Measurements from ENCODE around the gene ZNF790. TPM values are rescaled to one million over a fixed set of nuclear protein-coding genes. Genes with fewer than 3 reads are reported as not detected.

Gene ZNF790
- total and polyA plus RNA-seq, 2 of the 8 experiments (the other 6 are each of a cell fraction or from before 2014, with no cell fraction given): 1.7 to 7.2 TPM

DNA sequence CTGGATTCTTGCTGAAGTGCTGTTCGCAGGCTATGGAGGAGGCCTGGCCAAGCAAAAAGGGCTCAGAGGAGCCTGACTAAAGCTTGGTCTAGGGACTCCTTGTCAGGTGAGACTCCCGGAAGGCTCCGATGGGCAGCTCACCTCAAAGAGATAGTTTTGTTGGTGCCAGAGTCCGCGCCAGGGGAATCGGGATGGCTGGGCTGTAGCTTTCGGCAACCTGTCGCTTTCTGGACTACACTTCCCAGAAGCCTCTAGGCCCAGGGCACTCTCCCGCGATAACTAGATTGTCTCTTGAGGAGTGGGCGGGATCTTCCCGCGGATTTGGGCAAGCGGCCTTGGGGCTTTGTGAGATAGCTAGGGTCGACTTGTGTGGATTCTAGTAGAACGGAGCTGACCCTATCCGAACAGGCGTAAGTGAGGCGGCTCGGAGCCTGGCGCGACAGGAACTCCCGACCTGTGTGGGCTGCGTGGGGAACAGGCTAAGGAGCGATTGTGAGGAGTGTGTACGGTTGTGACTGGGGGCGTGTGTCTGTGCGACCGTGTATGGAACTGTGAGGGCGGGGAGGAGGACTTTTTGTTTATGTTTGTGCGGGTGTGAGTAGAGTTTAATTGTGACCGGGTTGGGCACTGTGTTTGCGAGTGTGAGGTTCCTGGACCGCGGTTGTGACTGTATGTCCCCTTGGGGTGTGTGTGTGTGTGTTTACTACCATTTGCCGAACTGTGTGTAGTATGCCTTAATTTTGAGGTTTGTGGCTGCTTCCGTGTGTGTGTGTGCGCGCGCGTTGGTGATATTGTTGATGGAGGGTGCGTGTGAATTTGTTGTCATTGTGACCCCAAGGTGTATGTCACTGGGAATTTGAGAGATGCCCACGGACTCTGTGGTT lies 12.6 kb upstream of the ZNF790 start, which contains the start of gene ZNF345:
TSS of gene ZNF345 (plus strand) at position 318 of the 884 bp plus-strand sequence. CDS start 25,955 bp downstream, outside the sequence.
- peak within 1 kb of the TSS; percentile 93 to 100 for H3K4me2 ChIP-seq (ENCODE audit: insufficient read depth in 1 of 2, low read depth in 2 of 2, low read length in 2 of 2)
- H4K5ac ChIP-seq (ENCODE audit: insufficient read length, low read depth, low read length): peak within 1 kb of the TSS; percentile 69
- ChIA-PET POLR2A (ENCODE audit: partially characterized antibody) (interaction anchor here (0.8 to 5.1 kb wide), 14 partner anchors 12 to 367 kb away, joined by 3 to 103 read pairs (median 4); partner anchors contain the start of genes ZNF260, ZNF383, ZNF529 and ZNF566), CTCF (ENCODE audit: partially characterized antibody) (interaction anchor here (1.1 to 2.3 kb wide), 4 partner anchors 11 to 472 kb away, joined by 3 to 14 read pairs (median 4); partner anchors contain the start of genes ZFP14, ZNF260 and ZNF790)
- H4K8ac ChIP-seq (ENCODE audit: extremely low read depth, insufficient read depth, low read length): peak within 1 kb of the TSS; percentile 97; the same call in 1 of the 2 replicates
- H3K4ac ChIP-seq (replicated peaks; ENCODE audit: insufficient read length, low read depth, low read length): no peak within 1 kb of the TSS
- peak within 1 kb of the TSS; percentile 81 for H4K91ac ChIP-seq (replicated peaks; ENCODE audit: insufficient read length, low read length)
- H3K36me3 ChIP-seq (ENCODE audit: control insufficient read depth in 2 of 4, insufficient read depth in 4 of 4, low read length in 3 of 4): peaks cover 2 to 9% (median 6%) of the 10 kb centered on the region in 4 experiments; a peak in 5 of 8 replicates
- H2BK12ac ChIP-seq (ENCODE audit: low read depth, low read length): peak within 1 kb of the TSS; percentile 55; the same call in 1 of the 2 replicates
- H2AFZ ChIP-seq (ENCODE audit: low read length): peak within 1 kb of the TSS; percentile 100
- H3K27ac ChIP-seq (ENCODE audit: low read depth, low read length): peak within 1 kb of the TSS; percentile 85
- H2BK5ac ChIP-seq (ENCODE audit: low read depth, low read length): peak within 1 kb of the TSS; percentile 98
- H3K56ac ChIP-seq (replicated peaks; ENCODE audit: insufficient read length, low read depth, low read length): peak within 1 kb of the TSS; percentile 72
- peaks cover 8% of the 10 kb centered on the region for H3K79me1 ChIP-seq (ENCODE audit: low read depth, low read length)
- peak within 1 kb of the TSS; percentile 78 to 100 (median 94) for H3K9ac ChIP-seq (replicated peaks in 1 of 4; ENCODE audit: extremely low read depth in 1 of 4, low read depth in 3 of 4, low read length in 3 of 4)
- H2AK5ac ChIP-seq (ENCODE audit: low read depth, low read length): peak within 1 kb of the TSS; percentile 28; the same call in 1 of the 2 replicates
- FAIRE-seq (peak; percentile 65), DNase-seq (ENCODE audit: low read depth in 1 of 2, low spot score in 2 of 2) (peak in 1 of 2 experiments; percentile 86)
- peak within 1 kb of the TSS; percentile 89 to 99 (median 96) for H3K4me3 ChIP-seq (ENCODE audit: extremely low read depth in 1 of 4, insufficient read depth in 2 of 4, low read depth in 3 of 4, low read length in 4 of 4)
- H2BK20ac ChIP-seq (ENCODE audit: low read length): no peak within 1 kb of the TSS
- H3K23ac ChIP-seq (ENCODE audit: insufficient read length): no peak within 1 kb of the TSS
- H2BK15ac ChIP-seq (ENCODE audit: low read length): no peak within 1 kb of the TSS
- H3K4me1 ChIP-seq (replicated peaks in 1 of 4; ENCODE audit: control insufficient read depth in 3 of 4, insufficient read depth in 4 of 4, low read length in 3 of 4): peaks cover 0 to 2% (median 0%) of the 10 kb centered on the region in 4 experiments; a peak in 3 of 7 replicates
- no peaks in the 10 kb centered on the region for H3K27me3 ChIP-seq (replicated peaks in 1 of 4; ENCODE audit: control insufficient read depth in 3 of 4, extremely low read depth in 1 of 4, insufficient read depth in 3 of 4, low read length in 3 of 4)
- 2% methylated on average over 43 of the region's 43 CpGs; no CpG with 5 or more reads in 1 of the 2 experiments for WGBS, 2 experiments (ENCODE audit: extremely low coverage in 1 of 2, insufficient coverage in 1 of 2, insufficient read length in 1 of 2, insufficient replicate concordance in 2 of 2, low coverage in 1 of 2, low lambda C conversion rate in 2 of 2, missing lambda C conversion rate in 1 of 2)
- no peak within 1 kb of the TSS for H2BK120ac ChIP-seq (replicated peaks; ENCODE audit: low read depth, low read length)
- peak within 1 kb of the TSS; percentile 50 for H3K14ac ChIP-seq (ENCODE audit: insufficient read length)
- H3K23me2 ChIP-seq (ENCODE audit: low read depth, low read length): peaks cover 16% of the 10 kb centered on the region
- H3K18ac ChIP-seq (ENCODE audit: extremely low read depth, low read length): peak within 1 kb of the TSS; percentile 98
- H3K9me3 ChIP-seq (ENCODE audit: insufficient read depth in 2 of 2, low read depth in 1 of 2, low read length in 1 of 2): no peaks in the 10 kb centered on the region; a peak in 1 of 4 replicates
- H4K20me1 ChIP-seq (replicated peaks in 1 of 2; ENCODE audit: control insufficient read depth in 1 of 2, insufficient read depth in 2 of 2, low read length in 2 of 2): no peaks in the 10 kb centered on the region
- H3K79me2 ChIP-seq (ENCODE audit: control insufficient read depth in 1 of 2, insufficient read depth in 2 of 2, low read length in 2 of 2): peaks cover 0 to 21% of the 10 kb centered on the region in 2 experiments; a peak in 2 of 4 replicates
- TF ChIP-seq TBP (IDR thresholded peaks at IDR 0.05; ENCODE audit: low read depth, low read length) (peak; percentile 70), KDM4A (IDR thresholded peaks at IDR 0.05; ENCODE audit: low read depth, low read length, severe bottlenecking) (peak; percentile 71), BRCA1 (IDR thresholded peaks at IDR 0.05; ENCODE audit: low read depth, low read length) (peak; percentile 84), TCF12 (IDR thresholded peaks at IDR 0.05; ENCODE audit: low read depth, low read length) (no peak), YY1 (IDR thresholded peaks at IDR 0.05; ENCODE audit: low read depth, low read length) (0 out of 2 replicates have a peak, but pooled peaks have one; percentile 32), NANOG (IDR thresholded peaks at IDR 0.05; ENCODE audit: insufficient read depth, low read depth, low read length, poor library complexity, severe bottlenecking) (no peak), BACH1 (IDR thresholded peaks at IDR 0.05; ENCODE audit: low read length) (0 out of 2 replicates have a peak, but pooled peaks have one; percentile 5), SIN3A (conservative IDR thresholded peaks at IDR 0.05 in 1 of 2, IDR thresholded peaks at IDR 0.05 in 1 of 2; ENCODE audit: low read depth in 1 of 2, low read length in 2 of 2) (peak; percentile 64 to 68; a peak in 1 of 4 replicates), MAX (IDR thresholded peaks at IDR 0.05) (no peak), SAP30 (IDR thresholded peaks at IDR 0.05; ENCODE audit: insufficient read depth, insufficient replicate concordance, low read length) (peak; percentile 21)

Data from H1 (cell line).